ENCODE measurements around the gene SCGB1A1. TPM values are rescaled to one million over a fixed set of nuclear protein-coding genes. Genes with fewer than 3 reads are reported as not detected.

Gene SCGB1A1
- total and polyA plus RNA-seq, 2 of the 13 experiments (the other 11 are each of a cell fraction or from before 2014, with no cell fraction given): not detected

DNA sequence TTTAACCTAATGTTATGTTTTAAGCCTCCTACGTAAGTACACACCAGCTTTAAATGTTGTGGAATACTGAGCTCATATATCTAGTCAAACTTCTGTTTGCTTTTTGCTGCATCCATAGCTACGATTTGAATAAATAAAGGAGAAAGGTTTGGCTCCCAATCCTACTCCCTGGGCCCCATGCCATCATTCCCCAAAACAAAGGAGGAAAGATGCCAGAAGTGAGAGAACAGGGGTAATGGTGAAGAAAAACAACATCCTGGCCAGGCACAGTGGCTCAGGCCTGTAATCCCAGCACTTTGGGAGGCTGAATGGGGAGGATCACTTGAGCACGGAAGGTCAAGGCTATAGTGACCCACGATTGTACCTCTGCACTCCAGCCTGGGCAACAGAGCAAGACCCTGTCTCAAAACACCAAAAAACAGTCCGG is 26.5 kb downstream of the SCGB1A1 start:
- H3K4me2 ChIP-seq (ENCODE audit: low read depth, low read length): no peak overlapping the region
- DNase-seq (ENCODE audit: low spot score): no peak
- H3K27ac ChIP-seq (ENCODE audit: extremely low read length, insufficient read depth, low read length): no peak overlapping the region
- ATAC-seq: no peak
- no peak for FAIRE-seq
- CTCF ChIA-PET (ENCODE audit: low intra/inter-chr PET ratio, low total read pairs): no interaction called here
- no peaks in the 10 kb centered on the region for H3K79me2 ChIP-seq (ENCODE audit: insufficient read depth, low read length)
- BruUV-seq (replicated peaks): no TSS peak
- H3K9me3 ChIP-seq (ENCODE audit: low read length): no peaks in the 10 kb centered on the region
- 39% methylated on average over 3 of the region's 5 CpGs for WGBS (ENCODE audit: low lambda C conversion rate)
- H2AFZ ChIP-seq (ENCODE audit: low read length): no peak overlapping the region
- POLR2A ChIA-PET: interaction anchor here (0.8 to 0.9 kb wide), 2 partner anchors 21 to 146 kb away, joined by 3 read pairs; partner anchors contain the start of gene TUT1
- peaks cover 33% of the 10 kb centered on the region for H3K4me1 ChIP-seq (ENCODE audit: insufficient read depth, low read length)
- H3K27me3 ChIP-seq (ENCODE audit: control insufficient read depth in 1 of 2, insufficient read depth in 2 of 2, low read length in 2 of 2): peaks cover 3 to 22% of the 10 kb centered on the region in 2 experiments; a peak in 4 of 5 replicates
- H3K9ac ChIP-seq (ENCODE audit: insufficient read depth, low read depth, low read length): no peak overlapping the region
- no peak overlapping the region for H3K4me3 ChIP-seq (replicated peaks in 1 of 3; ENCODE audit: insufficient read depth in 1 of 3, low read depth in 2 of 3, low read length in 3 of 3)
- H4K20me1 ChIP-seq (ENCODE audit: insufficient read depth, low read length): no peaks in the 10 kb centered on the region
- intact Hi-C loops (cut with micrococcal nuclease; ENCODE audit: unreplicated experiment) (no loop called here), in situ Hi-C loops (cut with HindIII; ENCODE audit: extremely low pct_ligation_motif_present, low pct_unique_long_range_greater_than_20kb) (no loop called here)
- TF ChIP-seq ZNF138 (CRISPR knock-in tag; IDR thresholded peaks at IDR 0.05; ENCODE audit: low read depth) (no peak), RARA (CRISPR knock-in tag; IDR thresholded peaks at IDR 0.05) (0 out of 2 replicates have a peak, but pooled peaks have one; percentile 9), ZNF121 (CRISPR knock-in tag; IDR thresholded peaks at IDR 0.05) (peak; percentile 94), NR3C1 (CRISPR knock-in tag; IDR thresholded peaks at IDR 0.05) (no peak), DNMT1 (CRISPR knock-in tag; IDR thresholded peaks at IDR 0.05) (0 out of 2 replicates have a peak, but pooled peaks have one; percentile 25), ZNF263 (CRISPR knock-in tag; IDR thresholded peaks at IDR 0.05) (peak; percentile 59), KLF13 (CRISPR knock-in tag; IDR thresholded peaks at IDR 0.05) (no peak)
- TF ChIP-seq, protein P1, sequence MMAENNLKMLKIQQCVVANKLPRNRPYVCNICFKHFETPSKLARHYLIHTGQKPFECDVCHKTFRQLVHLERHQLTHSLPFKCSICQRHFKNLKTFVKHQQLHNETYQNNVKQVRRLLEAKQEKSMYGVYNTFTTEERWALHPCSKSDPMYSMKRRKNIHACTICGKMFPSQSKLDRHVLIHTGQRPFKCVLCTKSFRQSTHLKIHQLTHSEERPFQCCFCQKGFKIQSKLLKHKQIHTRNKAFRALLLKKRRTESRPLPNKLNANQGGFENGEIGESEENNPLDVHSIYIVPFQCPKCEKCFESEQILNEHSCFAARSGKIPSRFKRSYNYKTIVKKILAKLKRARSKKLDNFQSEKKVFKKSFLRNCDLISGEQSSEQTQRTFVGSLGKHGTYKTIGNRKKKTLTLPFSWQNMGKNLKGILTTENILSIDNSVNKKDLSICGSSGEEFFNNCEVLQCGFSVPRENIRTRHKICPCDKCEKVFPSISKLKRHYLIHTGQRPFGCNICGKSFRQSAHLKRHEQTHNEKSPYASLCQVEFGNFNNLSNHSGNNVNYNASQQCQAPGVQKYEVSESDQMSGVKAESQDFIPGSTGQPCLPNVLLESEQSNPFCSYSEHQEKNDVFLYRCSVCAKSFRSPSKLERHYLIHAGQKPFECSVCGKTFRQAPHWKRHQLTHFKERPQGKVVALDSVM (CRISPR knock-in tag; IDR thresholded peaks at IDR 0.05): peak; percentile 86
- H3K36me3 ChIP-seq (replicated peaks in 1 of 2; ENCODE audit: control insufficient read depth in 1 of 2, insufficient read depth in 2 of 2, low read length in 2 of 2): no peaks in the 10 kb centered on the region
